Measurements from ENCODE around the gene ADARB2.

DNA sequence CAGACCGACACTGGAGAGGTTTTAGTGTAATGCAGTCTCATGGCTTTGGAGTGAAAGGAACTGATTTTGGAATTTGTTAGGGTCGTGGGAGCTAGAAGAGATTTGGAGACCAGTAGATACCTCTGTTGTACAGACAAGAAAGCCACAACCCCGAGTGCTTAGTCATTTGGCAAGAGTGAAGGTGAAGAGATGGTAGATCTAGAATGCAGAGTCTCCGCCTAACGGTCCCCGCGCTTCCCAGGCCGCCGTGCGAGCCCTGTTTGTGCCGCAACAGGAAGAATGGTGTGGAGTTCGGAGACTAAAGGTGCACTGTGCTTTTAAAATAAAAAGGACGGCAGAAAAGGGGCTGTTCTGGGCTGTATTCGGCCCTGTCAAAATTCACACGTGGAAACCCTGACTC lies 186.7 kb downstream of the ADARB2 start:
- no peak for TF ChIP-seq EZH2 (IDR thresholded peaks at IDR 0.05; ENCODE audit: low read length, missing control alignments)
- TF ChIP-seq CTCF (conservative IDR thresholded peaks at IDR 0.05 in 1 of 2, IDR thresholded peaks at IDR 0.05 in 1 of 2; ENCODE audit: low read depth in 1 of 2, low read length in 2 of 2): no peak
